Measurements from ENCODE around the gene TICAM1.

DNA sequence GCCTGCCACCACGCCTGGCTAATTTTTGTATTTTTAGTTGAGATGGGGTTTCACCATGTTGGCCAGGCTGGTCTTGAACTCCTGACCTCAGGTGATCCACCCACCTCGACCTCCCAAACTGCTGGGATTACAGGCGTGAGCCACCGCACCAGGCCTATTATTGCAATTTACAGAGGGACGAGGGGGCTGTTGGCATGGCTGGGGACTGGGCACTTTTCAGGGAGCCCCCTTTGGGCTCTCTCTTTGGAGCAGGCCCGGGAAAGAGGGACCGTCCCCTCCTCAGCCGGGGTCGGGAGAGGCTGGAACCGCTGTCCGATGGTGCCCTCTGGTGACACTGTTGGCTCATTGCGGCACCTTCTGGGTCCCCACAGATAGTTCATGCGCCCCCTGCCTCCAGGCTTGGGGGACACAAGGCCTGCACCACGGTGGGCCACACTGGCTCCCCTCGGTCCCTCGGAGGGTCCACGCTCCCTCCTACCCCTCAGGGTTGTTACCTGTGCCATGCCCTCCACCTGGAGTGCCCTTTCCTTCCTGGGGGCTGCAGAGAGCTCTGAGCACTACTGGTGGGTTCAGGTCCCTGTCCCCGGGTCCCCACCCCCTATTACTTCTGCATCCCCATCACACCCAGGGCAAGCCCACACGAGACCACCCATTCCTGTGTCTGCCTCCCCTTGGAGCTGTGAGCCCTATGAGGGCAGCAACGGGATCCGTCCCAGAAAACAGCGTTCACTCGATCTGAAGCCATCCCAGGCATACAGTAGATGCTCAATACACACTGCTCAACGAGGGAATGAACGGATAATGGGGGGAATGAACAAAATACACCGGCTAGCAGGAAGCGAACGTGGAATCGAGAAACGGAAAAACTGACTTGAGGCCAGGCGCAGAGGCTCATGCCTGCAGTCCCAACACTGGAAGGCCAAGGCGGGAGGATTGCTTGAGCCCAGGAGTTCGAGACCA lies 27.5 kb downstream of the TICAM1 start:
- TF ChIP-seq YY1 (IDR thresholded peaks at IDR 0.05) (no peak), RAD21 (IDR thresholded peaks at IDR 0.05) (peak; percentile 75 to 82), JUND (IDR thresholded peaks at IDR 0.05) (no peak), FOXA1 (IDR thresholded peaks at IDR 0.05) (no peak), RXRA (IDR thresholded peaks at IDR 0.05) (peak in 1 of 2 donors; percentile 9)
- TF ChIP-seq, protein P1, sequence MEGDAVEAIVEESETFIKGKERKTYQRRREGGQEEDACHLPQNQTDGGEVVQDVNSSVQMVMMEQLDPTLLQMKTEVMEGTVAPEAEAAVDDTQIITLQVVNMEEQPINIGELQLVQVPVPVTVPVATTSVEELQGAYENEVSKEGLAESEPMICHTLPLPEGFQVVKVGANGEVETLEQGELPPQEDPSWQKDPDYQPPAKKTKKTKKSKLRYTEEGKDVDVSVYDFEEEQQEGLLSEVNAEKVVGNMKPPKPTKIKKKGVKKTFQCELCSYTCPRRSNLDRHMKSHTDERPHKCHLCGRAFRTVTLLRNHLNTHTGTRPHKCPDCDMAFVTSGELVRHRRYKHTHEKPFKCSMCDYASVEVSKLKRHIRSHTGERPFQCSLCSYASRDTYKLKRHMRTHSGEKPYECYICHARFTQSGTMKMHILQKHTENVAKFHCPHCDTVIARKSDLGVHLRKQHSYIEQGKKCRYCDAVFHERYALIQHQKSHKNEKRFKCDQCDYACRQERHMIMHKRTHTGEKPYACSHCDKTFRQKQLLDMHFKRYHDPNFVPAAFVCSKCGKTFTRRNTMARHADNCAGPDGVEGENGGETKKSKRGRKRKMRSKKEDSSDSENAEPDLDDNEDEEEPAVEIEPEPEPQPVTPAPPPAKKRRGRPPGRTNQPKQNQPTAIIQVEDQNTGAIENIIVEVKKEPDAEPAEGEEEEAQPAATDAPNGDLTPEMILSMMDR (IDR thresholded peaks at IDR 0.05; ENCODE audit: low read depth, low read length, missing input control), result peak; percentile 66
- TF ChIP-seq, protein P2, sequence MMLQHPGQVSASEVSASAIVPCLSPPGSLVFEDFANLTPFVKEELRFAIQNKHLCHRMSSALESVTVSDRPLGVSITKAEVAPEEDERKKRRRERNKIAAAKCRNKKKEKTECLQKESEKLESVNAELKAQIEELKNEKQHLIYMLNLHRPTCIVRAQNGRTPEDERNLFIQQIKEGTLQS (IDR thresholded peaks at IDR 0.05), result no peak
- TF ChIP-seq, protein P3, sequence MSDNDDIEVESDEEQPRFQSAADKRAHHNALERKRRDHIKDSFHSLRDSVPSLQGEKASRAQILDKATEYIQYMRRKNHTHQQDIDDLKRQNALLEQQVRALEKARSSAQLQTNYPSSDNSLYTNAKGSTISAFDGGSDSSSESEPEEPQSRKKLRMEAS (IDR thresholded peaks at IDR 0.05), result no peak
- TF ChIP-seq, protein P4, sequence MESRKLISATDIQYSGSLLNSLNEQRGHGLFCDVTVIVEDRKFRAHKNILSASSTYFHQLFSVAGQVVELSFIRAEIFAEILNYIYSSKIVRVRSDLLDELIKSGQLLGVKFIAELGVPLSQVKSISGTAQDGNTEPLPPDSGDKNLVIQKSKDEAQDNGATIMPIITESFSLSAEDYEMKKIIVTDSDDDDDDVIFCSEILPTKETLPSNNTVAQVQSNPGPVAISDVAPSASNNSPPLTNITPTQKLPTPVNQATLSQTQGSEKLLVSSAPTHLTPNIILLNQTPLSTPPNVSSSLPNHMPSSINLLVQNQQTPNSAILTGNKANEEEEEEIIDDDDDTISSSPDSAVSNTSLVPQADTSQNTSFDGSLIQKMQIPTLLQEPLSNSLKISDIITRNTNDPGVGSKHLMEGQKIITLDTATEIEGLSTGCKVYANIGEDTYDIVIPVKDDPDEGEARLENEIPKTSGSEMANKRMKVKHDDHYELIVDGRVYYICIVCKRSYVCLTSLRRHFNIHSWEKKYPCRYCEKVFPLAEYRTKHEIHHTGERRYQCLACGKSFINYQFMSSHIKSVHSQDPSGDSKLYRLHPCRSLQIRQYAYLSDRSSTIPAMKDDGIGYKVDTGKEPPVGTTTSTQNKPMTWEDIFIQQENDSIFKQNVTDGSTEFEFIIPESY (IDR thresholded peaks at IDR 0.05), result no peak

Measured in liver (tissue), 3 donors.